HEK293T (cell line): ENCODE measurements around the gene STIL.

ENCODE experiments used
- FOXK2 ChIP-seq: fragments of 450-650 bp; IDR thresholded peaks from 2 replicates; pipeline ENCODE4 v1.6.1; 2016; ENCODE audit warnings: mild to moderate bottlenecking
- L3MBTL2 ChIP-seq: fragments of 450-650 bp; conservative IDR thresholded peaks from 2 replicates; pipeline ENCODE4 v1.6.1; 2016; ENCODE audit warnings: mild to moderate bottlenecking

GRCh38 chr1:47223921-47224675, 89.8 kb downstream of the STIL start:
- TF ChIP-seq FOXK2 (no peak), L3MBTL2 (no peak)
